ENCODE measurements around the gene SERPINB10.

SERPINB10 gene

DNA sequence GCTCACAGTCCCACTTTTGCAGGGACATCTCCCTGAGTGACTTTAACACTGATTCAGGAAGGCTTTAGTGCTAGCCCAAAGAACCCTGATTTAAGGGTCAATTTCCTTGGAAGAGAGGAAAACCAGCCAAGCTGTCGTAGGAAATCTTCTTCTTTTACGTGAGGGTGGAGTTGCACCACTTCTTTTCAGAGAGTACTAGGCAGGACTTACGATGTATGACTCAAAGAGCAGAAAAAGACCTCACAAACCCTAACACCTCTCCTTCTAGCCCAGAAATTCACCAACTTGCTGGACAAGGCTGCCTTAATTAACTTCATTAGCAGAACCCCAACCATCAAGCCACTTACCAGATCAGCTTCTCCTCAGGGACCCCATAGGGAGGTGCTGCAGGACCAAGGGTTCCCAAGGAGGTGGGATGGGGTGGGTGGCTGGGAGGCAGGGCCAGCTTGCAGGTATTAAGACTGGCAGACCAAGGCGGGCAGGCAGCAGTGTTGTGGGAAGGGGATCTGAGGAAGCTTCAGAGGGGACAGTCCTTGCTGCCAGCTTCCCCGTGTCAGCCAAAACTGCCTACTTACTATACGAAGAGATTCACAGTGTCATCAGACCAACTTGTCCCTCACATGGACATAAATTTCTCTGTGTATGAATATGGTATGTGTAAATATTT lies 13.5 kb upstream of the SERPINB10 start:
- no peak for TF ChIP-seq CTCF (IDR thresholded peaks at IDR 0.05; ENCODE audit: low read depth, low read length, missing control alignments)
- Histone ChIP-seq H3K27ac (no peak overlapping the region), H3K4me3 (ENCODE audit: low read depth, low read length) (no peak overlapping the region), H3K36me3 (replicated peaks) (no peaks in the 10 kb centered on the region), H3K27me3 (replicated peaks) (no peaks in the 10 kb centered on the region)
- no peak for DNase-seq
- in situ Hi-C loops (cut with HindIII; ENCODE audit: low pct_ligation_motif_present, low sequenced_read_pairs), result no loop called here

DNA sequence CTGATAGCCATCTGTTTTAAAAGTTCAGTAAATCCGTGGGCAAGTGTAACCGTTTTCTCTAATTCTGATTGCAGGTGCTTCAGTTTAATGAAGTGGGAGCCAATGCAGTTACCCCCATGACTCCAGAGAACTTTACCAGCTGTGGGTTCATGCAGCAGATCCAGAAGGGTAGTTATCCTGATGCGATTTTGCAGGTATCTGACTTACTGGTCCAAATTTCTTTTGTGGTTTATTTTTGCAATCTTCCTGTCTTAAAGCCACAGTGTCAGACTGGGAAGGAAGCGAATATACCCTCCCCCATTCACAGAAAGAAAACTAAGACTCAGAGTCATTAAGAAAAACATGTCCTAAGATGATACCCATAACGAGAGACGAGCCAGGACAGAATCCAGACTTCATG lies 12.6 kb upstream of the SERPINB10 start:
- no peak for DNase-seq
- H3K4me3 ChIP-seq (ENCODE audit: low read depth, low read length), result no peak overlapping the region
- no peak for TF ChIP-seq CTCF (IDR thresholded peaks at IDR 0.05; ENCODE audit: low read depth, low read length, missing control alignments)
- no peaks in the 10 kb centered on the region for H3K36me3 ChIP-seq (replicated peaks)
- H3K27me3 ChIP-seq (replicated peaks), result no peaks in the 10 kb centered on the region
- H3K27ac ChIP-seq, result no peak overlapping the region
- in situ Hi-C loops (cut with HindIII; ENCODE audit: low pct_ligation_motif_present, low sequenced_read_pairs), result no loop called here

- Histone ChIP-seq H3K4me3 (ENCODE audit: low read depth, low read length) (no peak overlapping the region), H3K36me3 (replicated peaks) (no peaks in the 10 kb centered on the region), H3K27me3 (replicated peaks) (no peaks in the 10 kb centered on the region), H3K27ac (no peak overlapping the region)
- in situ Hi-C loops (cut with HindIII; ENCODE audit: low pct_ligation_motif_present, low sequenced_read_pairs), result no loop called here
- TF ChIP-seq CTCF (IDR thresholded peaks at IDR 0.05; ENCODE audit: low read depth, low read length, missing control alignments), result no peak
- DNase-seq, result no peak
Measured at GRCh38 chr18:63897072-63897471, 10.7 kb upstream of the SERPINB10 start.

DNA sequence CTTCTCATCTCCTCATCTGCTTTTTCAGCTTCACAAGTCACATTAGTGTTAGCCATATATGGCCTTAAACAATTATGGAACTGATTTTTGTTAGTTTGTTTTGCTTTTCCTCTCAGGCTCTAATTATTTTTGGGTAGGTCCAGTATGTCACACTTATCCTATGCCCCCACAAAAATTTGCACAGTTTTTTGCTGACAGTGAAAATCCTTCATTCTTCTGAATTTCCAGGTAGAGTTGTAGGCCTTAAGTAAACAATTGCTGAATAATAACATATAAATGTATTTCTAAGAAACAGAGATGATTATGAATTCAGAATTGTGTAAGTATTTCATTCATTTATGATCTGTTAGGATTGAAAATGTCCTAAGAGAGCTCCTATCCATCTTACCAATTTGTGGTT lies 8.6 kb upstream of the SERPINB10 start:
- Histone ChIP-seq H3K4me3 (ENCODE audit: low read depth, low read length) (no peak overlapping the region), H3K27ac (no peak overlapping the region), H3K27me3 (replicated peaks) (no peaks in the 10 kb centered on the region), H3K36me3 (replicated peaks) (no peaks in the 10 kb centered on the region)
- TF ChIP-seq CTCF (IDR thresholded peaks at IDR 0.05; ENCODE audit: low read depth, low read length, missing control alignments), result no peak
- no peak for DNase-seq
- in situ Hi-C loops (cut with HindIII; ENCODE audit: low pct_ligation_motif_present, low sequenced_read_pairs), result no loop called here

DNA sequence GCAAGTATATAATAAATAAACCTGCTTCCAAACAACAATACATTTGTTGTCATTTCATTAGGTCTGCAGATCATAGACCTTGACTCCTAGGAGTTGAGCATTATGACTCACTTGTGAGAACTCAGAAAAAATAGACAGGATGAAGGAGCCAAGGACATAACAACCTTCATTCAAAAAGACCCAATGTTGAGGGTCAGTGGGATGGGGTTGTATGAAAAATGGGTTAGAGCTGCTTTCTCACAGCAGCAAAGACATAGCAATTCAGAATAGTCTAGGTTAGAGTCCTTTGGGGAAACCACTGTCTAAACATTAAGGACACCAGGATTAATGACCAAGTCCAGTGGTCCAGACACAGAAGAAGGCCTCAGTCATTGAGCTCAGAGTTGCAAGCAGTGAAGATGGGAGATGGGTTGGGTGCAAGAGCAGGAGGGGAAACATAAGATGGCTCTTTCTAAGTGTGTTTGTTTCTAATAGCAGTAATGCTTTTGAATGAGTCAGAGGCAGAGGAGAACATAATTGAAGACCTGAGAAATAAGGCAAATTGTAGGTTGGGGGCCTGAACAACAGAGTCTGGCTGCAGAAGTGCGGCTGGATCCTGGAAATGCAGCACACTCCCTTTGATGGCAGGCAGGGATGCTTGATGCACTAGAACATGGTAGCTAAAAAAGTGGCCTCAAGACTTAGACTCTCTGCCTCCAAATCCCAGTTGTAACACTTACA lies 3.7 kb upstream of the SERPINB10 start:
- Histone ChIP-seq H3K27ac (no peak overlapping the region), H3K36me3 (replicated peaks) (no peaks in the 10 kb centered on the region), H3K27me3 (replicated peaks) (no peaks in the 10 kb centered on the region), H3K4me3 (ENCODE audit: low read depth, low read length) (no peak overlapping the region)
- in situ Hi-C loops (cut with HindIII; ENCODE audit: low pct_ligation_motif_present, low sequenced_read_pairs), result no loop called here
- TF ChIP-seq CTCF (IDR thresholded peaks at IDR 0.05; ENCODE audit: low read depth, low read length, missing control alignments), result no peak
- DNase-seq, result no peak
